NCI-H82 treated with DMSO at 0.1 percent for 48 hours (cell line): ENCODE measurements around the gene KIF5C.

Source experiments
- DNase-seq: peaks from one replicate; lab custom pipeline; 2025; ENCODE audit not compliant: unreplicated experiment; lab: John Stamatoyannopoulos, UW

KIF5C gene

DNA sequence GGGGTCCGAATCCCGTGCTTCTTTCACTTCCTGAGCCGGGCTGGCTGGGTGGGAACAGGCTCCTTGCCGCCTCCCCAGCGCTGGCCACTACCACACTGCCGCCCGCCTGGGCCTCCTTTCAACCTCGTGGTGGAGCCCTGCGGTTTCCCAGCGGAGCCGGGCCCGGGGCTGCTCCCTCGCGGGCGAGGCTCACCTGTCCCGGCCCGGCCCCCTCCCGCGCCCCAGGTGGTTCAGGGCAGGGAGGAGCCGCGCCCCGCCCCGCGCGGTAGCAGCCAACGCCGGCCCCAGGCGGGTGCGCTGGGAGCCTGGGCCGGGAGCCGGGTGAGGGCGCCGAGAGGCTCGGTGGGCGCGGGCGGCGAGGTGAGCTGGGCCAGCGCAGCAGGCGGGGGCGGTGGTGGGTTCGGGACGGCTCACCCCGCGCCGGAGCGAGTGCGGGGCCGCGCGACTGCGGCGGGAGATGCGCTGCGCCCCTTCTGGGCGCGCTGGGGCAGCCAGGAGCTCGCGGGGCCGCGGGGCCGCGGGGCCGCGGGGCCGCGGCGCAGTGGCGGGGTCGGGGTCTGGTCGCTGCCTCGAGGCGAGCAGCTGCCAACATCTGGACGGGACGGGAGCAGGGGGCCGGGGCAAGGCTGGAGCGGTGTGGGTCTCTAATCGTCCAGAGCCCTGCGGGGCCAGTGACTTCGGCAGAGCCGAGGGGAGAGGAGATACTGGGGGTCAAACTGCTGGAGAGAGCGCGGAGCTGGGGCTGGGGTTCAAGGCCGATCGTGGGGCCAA lies 163.6 kb downstream of the KIF5C start, which contains the start of gene LYPD6B:
TSS of gene LYPD6B (plus strand) at position 258 of the 771 bp plus-strand sequence. CDS start 92,250 bp downstream, outside the sequence.
- no peak for DNase-seq

DNA sequence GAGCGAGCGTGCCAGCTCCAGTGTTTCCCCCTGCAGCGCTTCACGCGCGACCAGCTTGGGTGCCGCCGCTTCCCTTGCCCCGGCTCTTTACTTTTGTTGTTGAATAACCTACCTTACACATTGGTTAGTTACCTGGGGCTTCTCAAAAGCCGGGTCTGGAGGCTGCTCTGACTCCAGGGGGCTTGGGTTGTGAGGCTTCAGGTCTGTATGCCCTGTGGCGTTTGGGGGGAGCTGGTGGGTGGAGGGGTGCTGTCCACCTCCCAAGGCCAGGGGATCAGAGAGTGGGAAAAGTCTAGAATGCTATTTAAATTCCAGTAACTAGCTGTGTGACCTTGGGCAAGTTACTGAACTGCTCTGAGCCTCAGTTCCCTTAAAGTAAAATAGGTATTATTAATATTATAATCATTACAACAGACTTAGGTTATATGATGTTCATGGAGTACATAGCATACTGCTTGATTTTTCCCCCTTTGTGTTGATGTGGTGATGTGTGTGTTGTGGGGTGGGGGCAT lies 164.2 kb downstream of the KIF5C start:
- no peak for DNase-seq

DNA sequence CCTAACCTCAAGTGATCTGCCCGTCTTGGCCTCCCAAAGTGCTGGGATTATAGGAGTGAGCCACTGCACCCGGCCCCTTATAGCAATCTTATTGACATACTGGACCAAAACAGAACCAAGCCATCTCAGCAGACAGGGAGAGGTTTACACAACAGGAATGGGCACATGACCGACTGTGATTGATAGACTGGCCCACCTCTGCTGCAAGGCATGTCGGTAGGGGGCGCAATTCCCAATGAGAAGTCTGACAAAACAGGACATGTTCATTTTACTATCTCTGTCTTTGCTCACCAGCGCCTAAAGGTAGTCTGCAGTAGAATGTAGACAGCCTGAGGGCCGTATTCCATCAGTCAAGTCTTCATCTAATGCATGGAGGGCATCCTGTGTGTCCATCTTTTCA lies 165.4 kb downstream of the KIF5C start:
- DNase-seq: peak; percentile 2

- DNase-seq: no peak
Observed at GRCh38 chr2:149041482-149041881, 166.5 kb downstream of the KIF5C start.

- DNase-seq: no peak
Observed at GRCh38 chr2:149042881-149043280, 167.9 kb downstream of the KIF5C start.

DNA sequence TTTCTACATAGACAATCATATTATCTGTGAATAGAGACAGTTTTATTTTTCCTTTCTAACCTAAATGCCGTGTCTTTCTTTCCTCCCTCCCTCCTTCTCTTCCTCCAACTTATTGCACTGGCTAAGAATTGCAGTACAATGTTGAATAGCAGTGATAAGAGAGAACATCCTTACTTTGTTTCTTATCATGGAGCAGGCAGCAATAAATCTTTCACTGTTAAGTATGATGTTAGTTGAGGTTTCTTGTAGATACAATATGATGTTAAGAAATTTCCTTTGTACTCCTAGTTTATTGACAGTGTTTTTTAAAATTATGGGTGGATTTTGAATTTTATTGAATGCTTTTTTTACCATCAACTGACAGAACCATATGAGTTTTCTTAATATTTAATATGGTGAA lies 169.5 kb downstream of the KIF5C start:
- DNase-seq: no peak

DNA sequence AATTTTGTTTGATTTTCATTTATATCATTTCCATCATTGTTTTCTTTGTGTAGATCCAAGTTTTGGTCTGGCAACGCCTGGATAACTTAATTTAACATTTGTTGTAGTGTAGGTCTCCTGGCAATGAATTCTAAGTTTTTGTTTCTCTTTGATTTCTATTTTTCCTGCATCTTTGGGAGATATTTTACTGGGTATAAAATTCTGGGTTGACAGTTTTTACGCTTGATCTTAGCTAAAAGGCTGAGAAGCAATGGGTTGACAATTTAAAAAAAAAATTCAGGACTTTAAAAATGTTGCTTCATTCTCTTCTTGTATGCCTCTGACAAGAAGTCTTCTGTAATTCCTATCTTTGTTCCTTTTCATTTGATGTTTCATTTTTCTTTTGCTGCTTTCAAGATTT lies 172.1 kb downstream of the KIF5C start:
- no peak for DNase-seq

GRCh38 chr2:149049142-149049541 lies 174.1 kb downstream of the KIF5C start:
- no peak for DNase-seq

GRCh38 chr2:149050188-149050587 lies 175.2 kb downstream of the KIF5C start:
- no peak for DNase-seq

DNA sequence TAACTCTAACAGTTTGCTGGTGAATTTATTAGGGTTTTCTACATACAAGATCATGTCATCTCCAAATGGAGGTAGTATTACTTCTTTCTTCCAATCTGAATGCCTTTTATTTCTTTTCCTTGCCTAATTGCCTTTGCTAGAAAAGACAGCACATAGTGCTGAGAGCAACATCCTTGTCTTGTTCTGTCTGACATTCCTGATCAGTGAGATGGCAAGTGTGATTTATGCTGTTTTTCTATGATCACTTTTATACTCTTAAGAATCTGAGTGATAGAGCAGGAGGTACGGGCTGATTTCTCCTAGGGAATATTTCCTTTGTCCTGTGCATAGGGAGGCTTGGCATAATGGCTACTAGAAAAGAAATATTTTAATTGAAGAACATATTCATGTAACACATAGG lies 180.7 kb downstream of the KIF5C start:
- DNase-seq: no peak

- DNase-seq: no peak
Observed at GRCh38 chr2:149056541-149057255, 181.7 kb downstream of the KIF5C start.

- no peak for DNase-seq
Observed at GRCh38 chr2:149057401-149057800, 182.4 kb downstream of the KIF5C start.

GRCh38 chr2:149058936-149059335 lies 183.9 kb downstream of the KIF5C start:
- DNase-seq: no peak

- DNase-seq: no peak
Observed at GRCh38 chr2:149059822-149060221, 184.8 kb downstream of the KIF5C start.

DNA sequence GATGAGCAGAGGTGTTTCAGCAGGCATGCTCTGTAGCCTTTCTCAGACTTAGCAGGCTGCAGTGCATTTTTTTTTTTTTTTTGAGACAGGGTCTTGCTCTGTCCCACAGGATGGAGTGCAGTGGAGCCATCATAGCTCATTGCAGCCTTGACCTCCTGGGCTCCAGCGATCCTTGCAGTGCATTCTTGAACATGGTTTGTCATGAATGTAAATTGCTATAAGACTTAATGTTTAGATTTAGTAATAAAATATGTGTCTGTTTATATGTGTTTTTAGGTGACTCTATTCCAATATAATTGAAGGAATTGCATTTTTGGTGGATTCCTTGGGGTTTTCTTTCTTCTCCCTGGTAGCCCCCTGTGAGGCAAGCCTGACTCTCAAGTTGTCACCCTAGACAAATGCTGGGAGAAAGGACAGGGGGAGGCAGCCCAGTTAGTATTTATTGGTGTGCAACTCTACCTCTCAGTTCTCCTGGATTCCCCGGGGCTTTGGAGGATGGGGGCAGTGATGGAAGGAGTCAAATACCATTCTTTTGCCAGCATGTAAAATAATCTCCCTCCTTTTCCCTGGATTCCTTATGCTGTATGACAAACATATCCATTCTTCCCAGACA lies 186.2 kb downstream of the KIF5C start:
- DNase-seq: no peak

DNA sequence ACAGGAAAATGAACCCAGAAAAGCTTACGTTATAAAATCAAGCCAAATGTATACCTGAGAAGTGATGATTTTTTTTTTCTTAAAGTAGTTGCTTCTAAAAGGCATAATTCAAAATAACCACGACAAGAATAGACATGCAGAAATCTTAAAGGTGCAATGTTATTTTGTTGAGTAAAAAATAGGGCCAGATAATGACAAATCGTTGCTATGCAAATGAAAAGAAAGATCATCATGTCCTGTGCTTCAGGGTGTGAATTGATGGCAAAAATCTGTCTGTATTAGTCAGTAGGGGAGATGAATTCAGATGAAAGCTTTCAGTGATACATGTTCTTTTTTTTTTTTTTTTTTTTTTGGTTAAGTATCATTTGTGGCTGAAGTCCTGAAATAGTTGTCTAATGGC lies 187.5 kb downstream of the KIF5C start:
- DNase-seq: no peak

- no peak for DNase-seq
Observed at GRCh38 chr2:149063177-149063576, 188.2 kb downstream of the KIF5C start.

GRCh38 chr2:149064365-149064841 lies 189.4 kb downstream of the KIF5C start:
- no peak for DNase-seq

GRCh38 chr2:149064856-149065630 lies 190.0 kb downstream of the KIF5C start:
- DNase-seq: no peak

DNA sequence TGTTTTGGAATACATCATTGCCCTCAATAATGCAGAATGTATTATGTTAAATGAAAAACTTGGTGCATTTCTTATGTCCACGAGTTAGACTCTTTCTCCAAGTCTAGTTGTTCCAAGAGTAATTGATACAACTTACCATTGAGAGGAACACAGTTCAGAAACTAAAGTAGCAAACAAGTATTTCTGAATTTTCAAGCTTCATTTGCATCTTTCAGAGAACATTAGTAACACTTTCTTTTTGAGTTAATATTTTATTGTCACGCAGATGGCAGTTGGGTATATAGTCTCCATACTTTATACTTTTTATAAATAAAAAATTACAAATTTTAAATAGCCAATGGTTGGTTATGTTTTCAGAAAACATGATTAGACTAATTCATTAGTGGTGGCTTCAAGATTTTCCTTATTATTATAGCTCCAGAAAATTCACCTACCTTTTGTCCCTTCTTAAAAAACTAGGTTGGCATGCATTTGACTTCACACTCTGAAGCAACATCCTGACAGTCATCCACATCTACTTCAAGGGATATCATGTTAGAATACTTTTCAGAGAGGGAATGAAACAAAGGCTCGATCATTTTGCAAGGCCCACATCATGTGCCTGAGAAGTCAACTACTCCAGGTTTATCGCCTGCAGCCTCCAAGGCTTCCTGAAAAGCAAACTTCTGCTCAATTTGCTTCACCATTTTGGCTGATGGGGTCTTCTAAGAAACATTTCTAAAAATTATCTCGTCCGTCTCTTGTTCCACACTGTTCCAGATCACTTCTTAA lies 193.4 kb downstream of the KIF5C start:
- DNase-seq: no peak
